NB4 (cell line): ENCODE measurements around the gene CSRP1.

Experiments used
- CTCF ChIP-seq: IDR thresholded peaks from one replicate; pipeline ENCODE4 v1.5.1; 2012; ENCODE audit warnings: low read depth, low read length
- MYC ChIP-seq: IDR thresholded peaks from 2 replicates; pipeline ENCODE4 v1.6.1; 2011; ENCODE audit warnings: low read depth, low read length
- POLR2A ChIP-seq: IDR thresholded peaks from 2 replicates; pipeline ENCODE4 v1.6.1; 2011; ENCODE audit warnings: mild to moderate bottlenecking; ENCODE audit not compliant: insufficient read length; ENCODE audit errors: extremely low read depth
- TF ChIP-seq, protein P1 (sequence below): IDR thresholded peaks from 2 replicates; pipeline ENCODE4 v1.6.1; 2011; ENCODE audit warnings: low read depth, low read length

DNA sequence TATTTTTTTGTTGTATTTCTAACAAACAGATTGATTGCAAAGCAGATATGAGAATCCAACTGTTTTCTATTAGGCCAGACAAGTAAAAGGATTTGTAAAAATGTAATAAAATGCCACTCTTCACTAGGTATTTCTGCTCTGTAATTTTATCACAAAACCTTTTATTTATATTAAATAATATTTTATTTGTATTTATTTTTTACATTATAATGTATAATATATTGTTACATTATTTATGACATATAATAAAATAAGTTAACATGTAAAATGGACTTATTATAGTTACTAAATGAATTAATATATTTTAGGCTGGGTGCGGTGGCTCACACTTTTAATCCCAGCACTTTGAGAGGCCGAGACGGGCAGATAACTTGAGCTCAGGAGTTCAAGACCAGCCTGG, 72.7 kb downstream of the CSRP1 start:
- TF ChIP-seq, protein P1, sequence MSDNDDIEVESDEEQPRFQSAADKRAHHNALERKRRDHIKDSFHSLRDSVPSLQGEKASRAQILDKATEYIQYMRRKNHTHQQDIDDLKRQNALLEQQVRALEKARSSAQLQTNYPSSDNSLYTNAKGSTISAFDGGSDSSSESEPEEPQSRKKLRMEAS = no peak
- TF ChIP-seq CTCF (no peak), POLR2A (no peak), MYC (no peak)
